Trophoblast cell (in vitro differentiated cells and primary cell): ENCODE measurements around the gene DSCAM.

Source experiments
- DNase-seq, 2 donors: peaks; one replicate each; pipeline ENCODE4 v3.0.0-alpha.2; 2016
- H2AFZ ChIP-seq: 2 replicates; pipeline ENCODE4 v1.6.1; 2013; ENCODE audit warnings: low read length, moderate library complexity, mild to moderate bottlenecking; ENCODE audit not compliant: insufficient read depth, poor library complexity
- H2AK5ac ChIP-seq: 2 replicates; pipeline ENCODE4 v1.6.1; 2013; ENCODE audit warnings: mild to moderate bottlenecking, low read length
- H2BK120ac ChIP-seq: 2 replicates; pipeline ENCODE4 v1.6.1; 2013; ENCODE audit warnings: low read length, mild to moderate bottlenecking, moderate library complexity; ENCODE audit not compliant: insufficient read depth, poor library complexity
- H2BK12ac ChIP-seq: 2 replicates; pipeline ENCODE4 v1.6.1; 2013; ENCODE audit warnings: mild to moderate bottlenecking, low read length, moderate library complexity
- H2BK5ac ChIP-seq: 2 replicates; pipeline ENCODE4 v1.6.1; 2013; ENCODE audit warnings: low read length, low read depth, moderate library complexity, mild to moderate bottlenecking; ENCODE audit not compliant: poor library complexity
- H3K14ac ChIP-seq: 2 replicates; pipeline ENCODE4 v1.6.1; 2013; ENCODE audit warnings: mild to moderate bottlenecking, low read length
- H3K18ac ChIP-seq: 2 replicates; pipeline ENCODE4 v1.6.1; 2013; ENCODE audit warnings: mild to moderate bottlenecking, low read length
- H3K23ac ChIP-seq: 2 replicates; pipeline ENCODE4 v1.6.1; 2013; ENCODE audit warnings: low read length
- H3K27ac ChIP-seq: 2 replicates; pipeline ENCODE4 v1.5.1; 2013; ENCODE audit warnings: low read depth, mild to moderate bottlenecking, inconsistent platforms, low read length, moderate library complexity
- H3K27me3 ChIP-seq: 2 replicates; pipeline ENCODE4 v1.6.1; 2013; ENCODE audit warnings: inconsistent platforms, mild to moderate bottlenecking, low read length, moderate library complexity; ENCODE audit not compliant: insufficient read depth
- H3K36me3 ChIP-seq, 2 experiments: 1 replicate in 1 of 2; 2 replicates in 1 of 2; pipeline ENCODE4 v1.6.1; 2013; ENCODE audit warnings: low read length in 2 of 2, mild to moderate bottlenecking in 2 of 2, moderate library complexity in 1 of 2; ENCODE audit not compliant: insufficient read depth in 2 of 2, control insufficient read depth in 1 of 2
- H3K4ac ChIP-seq: 2 replicates; pipeline ENCODE4 v1.6.1; 2013; ENCODE audit warnings: low read depth, mild to moderate bottlenecking, low read length, moderate library complexity
- H3K4me1 ChIP-seq, 2 experiments: 1 replicate in 1 of 2; 2 replicates in 1 of 2; pipeline ENCODE4 v1.6.1; 2013; ENCODE audit warnings: low read length in 2 of 2, mild to moderate bottlenecking in 2 of 2, moderate library complexity in 1 of 2; ENCODE audit not compliant: insufficient read depth in 2 of 2, control insufficient read depth in 1 of 2
- H3K4me2 ChIP-seq: 2 replicates; pipeline ENCODE4 v1.6.1; 2013; ENCODE audit warnings: inconsistent platforms, mild to moderate bottlenecking, low read length, moderate library complexity
- H3K4me3 ChIP-seq: 2 replicates; pipeline ENCODE4 v1.5.1; 2013; ENCODE audit warnings: mild to moderate bottlenecking, low read depth, low read length, inconsistent platforms
- H3K79me1 ChIP-seq: one replicate; pipeline ENCODE4 v1.6.1; 2013; ENCODE audit warnings: low read length
- H3K79me2 ChIP-seq: 2 replicates; pipeline ENCODE4 v1.6.1; 2013; ENCODE audit warnings: low read length, mild to moderate bottlenecking; ENCODE audit not compliant: control insufficient read depth, insufficient read depth, poor library complexity
- H3K9ac ChIP-seq: 2 replicates; pipeline ENCODE4 v1.6.1; 2013; ENCODE audit warnings: mild to moderate bottlenecking, low read length
- H3K9me3 ChIP-seq: 2 replicates; pipeline ENCODE4 v1.6.1; 2013; ENCODE audit warnings: low read depth, mild to moderate bottlenecking, control low read depth, inconsistent platforms, low read length; ENCODE audit not compliant: insufficient read depth
- H4K12ac ChIP-seq: 2 replicates; pipeline ENCODE4 v1.6.1; 2013; ENCODE audit warnings: low read depth, mild to moderate bottlenecking, low read length, moderate library complexity
- H4K8ac ChIP-seq: 2 replicates; pipeline ENCODE4 v1.6.1; 2013; ENCODE audit warnings: low read depth, mild to moderate bottlenecking, low read length, moderate library complexity
- H4K91ac ChIP-seq: one replicate; pipeline ENCODE4 v1.6.1; 2013; ENCODE audit warnings: low read depth, mild to moderate bottlenecking, low read length, moderate library complexity
- WGBS: extraction: QIAGEN DNeasy Blood & Tissue Kit; methylation state at CpG from one replicate; pipeline ENCODE4 v1.1.7; 2013; ENCODE audit warnings: missing lambda C conversion rate; ENCODE audit not compliant: insufficient read length, insufficient coverage; ENCODE audit errors: extremely low coverage; 5-methylcytosine and 5-hydroxymethylcytosine counted together

Gene DSCAM

DNA sequence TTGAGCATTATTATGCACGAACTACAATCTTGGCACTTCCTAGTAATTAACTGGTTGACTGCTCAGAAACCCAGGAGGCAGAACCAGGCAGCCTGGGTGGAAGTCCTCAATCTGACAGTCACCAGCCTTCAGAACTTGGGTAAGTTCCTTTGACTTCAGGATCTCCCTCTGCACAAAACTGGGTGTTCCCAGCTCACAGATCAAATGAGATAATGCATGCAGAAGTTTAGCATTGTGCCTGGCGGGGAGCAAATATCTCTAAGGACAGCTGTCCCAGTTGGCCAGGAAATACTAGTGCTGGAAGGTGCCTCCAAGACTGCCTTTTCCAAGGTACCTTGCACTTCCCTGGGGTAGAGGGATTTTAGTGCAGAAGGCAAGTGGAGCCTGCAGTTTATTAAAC is 684.9 kb downstream of the DSCAM start:
- peaks cover 2% of the 10 kb centered on the region for H3K9me3 ChIP-seq
- H3K4me3 ChIP-seq: no peak overlapping the region
- no peak overlapping the region for H3K4ac ChIP-seq
- H4K91ac ChIP-seq: no peak overlapping the region
- no peak overlapping the region for H3K23ac ChIP-seq
- H3K18ac ChIP-seq: no peak overlapping the region
- H2BK5ac ChIP-seq: no peak overlapping the region
- no peaks in the 10 kb centered on the region for H3K79me2 ChIP-seq
- no peaks in the 10 kb centered on the region for H3K4me1 ChIP-seq
- no peak overlapping the region for H3K9ac ChIP-seq
- no peak overlapping the region for H2AK5ac ChIP-seq
- no peak overlapping the region for H2BK120ac ChIP-seq
- H3K36me3 ChIP-seq: no peaks in the 10 kb centered on the region
- H3K14ac ChIP-seq: no peak overlapping the region
- no peak overlapping the region for H2BK12ac ChIP-seq
- H3K4me2 ChIP-seq: no peak overlapping the region
- DNase-seq: no peak
- peak overlapping the region; percentile 38 for H4K12ac ChIP-seq
- H4K8ac ChIP-seq: no peak overlapping the region
- WGBS: no CpG with 5 or more reads among the region's 2 CpGs
- H3K27ac ChIP-seq: no peak overlapping the region
- H3K27me3 ChIP-seq: no peaks in the 10 kb centered on the region
- H3K79me1 ChIP-seq: no peaks in the 10 kb centered on the region
- no peak overlapping the region for H2AFZ ChIP-seq

DNA sequence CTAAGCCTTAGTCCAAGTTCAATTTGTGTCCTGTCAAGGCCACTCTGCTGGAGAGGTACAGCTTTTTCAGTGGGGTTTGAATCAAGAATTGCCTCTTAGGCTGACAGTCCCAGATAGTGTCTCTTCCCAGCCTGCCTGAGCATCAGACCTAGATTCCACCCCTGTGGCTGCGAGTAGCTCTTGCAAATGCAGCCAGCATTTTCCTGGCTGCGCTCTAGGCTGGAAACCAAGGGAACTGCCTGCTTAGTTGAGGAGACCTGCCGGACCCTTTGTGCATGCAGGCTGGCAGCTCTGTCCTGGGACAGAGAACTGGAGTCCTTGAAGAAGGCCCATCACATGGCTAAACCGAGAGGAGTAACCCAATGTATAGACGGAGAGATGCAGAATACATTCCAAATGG is 686.0 kb downstream of the DSCAM start:
- H3K36me3 ChIP-seq: no peaks in the 10 kb centered on the region
- no peak overlapping the region for H3K4me3 ChIP-seq
- no peak overlapping the region for H3K23ac ChIP-seq
- H3K9me3 ChIP-seq: peaks cover 2% of the 10 kb centered on the region
- no peak overlapping the region for H4K8ac ChIP-seq
- H3K79me2 ChIP-seq: no peaks in the 10 kb centered on the region
- no peak overlapping the region for H3K14ac ChIP-seq
- H3K4me1 ChIP-seq: no peaks in the 10 kb centered on the region
- no peaks in the 10 kb centered on the region for H3K79me1 ChIP-seq
- H3K27me3 ChIP-seq: no peaks in the 10 kb centered on the region
- H3K4ac ChIP-seq: no peak overlapping the region
- H2BK12ac ChIP-seq: no peak overlapping the region
- H3K18ac ChIP-seq: no peak overlapping the region
- no peak overlapping the region for H4K12ac ChIP-seq
- H3K27ac ChIP-seq: no peak overlapping the region
- no peak overlapping the region for H3K9ac ChIP-seq
- no peak overlapping the region for H2AK5ac ChIP-seq
- H2BK120ac ChIP-seq: no peak overlapping the region
- DNase-seq: no peak
- no peak overlapping the region for H2AFZ ChIP-seq
- no CpG with 5 or more reads among the region's 5 CpGs for WGBS
- H2BK5ac ChIP-seq: no peak overlapping the region
- H4K91ac ChIP-seq: no peak overlapping the region
- H3K4me2 ChIP-seq: no peak overlapping the region

DNA sequence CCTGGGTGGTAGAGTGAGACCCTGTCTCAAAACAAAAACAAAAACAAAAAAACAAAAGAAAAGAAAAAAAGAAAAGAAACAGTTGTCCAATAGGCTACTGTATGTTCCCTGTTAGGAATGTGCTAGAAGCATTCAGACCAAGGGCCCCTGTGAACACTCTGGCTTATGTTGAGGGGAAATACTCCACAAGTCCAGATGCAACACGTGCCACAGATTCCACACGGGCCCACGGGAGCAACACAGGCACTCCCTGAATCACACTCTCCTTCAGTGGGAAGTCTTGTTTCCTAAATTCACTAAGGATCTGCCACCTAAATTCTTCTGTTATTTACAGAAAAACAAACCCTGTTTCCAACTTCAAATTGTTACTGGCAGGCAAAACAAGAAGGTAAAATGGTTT is 688.6 kb downstream of the DSCAM start:
- Histone ChIP-seq H3K79me2 (no peaks in the 10 kb centered on the region), H2BK5ac (no peak overlapping the region), H2BK12ac (no peak overlapping the region), H3K36me3 (no peaks in the 10 kb centered on the region), H4K8ac (no peak overlapping the region), H3K18ac (no peak overlapping the region), H2AFZ (no peak overlapping the region), H3K27me3 (no peaks in the 10 kb centered on the region), H2BK120ac (no peak overlapping the region), H3K23ac (no peak overlapping the region), H3K9ac (no peak overlapping the region), H3K14ac (no peak overlapping the region), H3K27ac (no peak overlapping the region), H4K91ac (no peak overlapping the region), H3K79me1 (no peaks in the 10 kb centered on the region), H2AK5ac (no peak overlapping the region), H3K9me3 (peaks cover 4% of the 10 kb centered on the region), H3K4me3 (no peak overlapping the region), H3K4ac (no peak overlapping the region), H4K12ac (no peak overlapping the region), H3K4me2 (no peak overlapping the region), H3K4me1 (no peaks in the 10 kb centered on the region)
- no CpG with 5 or more reads among the region's 3 CpGs for WGBS
- peak in 1 of 2 donors; percentile 16 for DNase-seq

DNA sequence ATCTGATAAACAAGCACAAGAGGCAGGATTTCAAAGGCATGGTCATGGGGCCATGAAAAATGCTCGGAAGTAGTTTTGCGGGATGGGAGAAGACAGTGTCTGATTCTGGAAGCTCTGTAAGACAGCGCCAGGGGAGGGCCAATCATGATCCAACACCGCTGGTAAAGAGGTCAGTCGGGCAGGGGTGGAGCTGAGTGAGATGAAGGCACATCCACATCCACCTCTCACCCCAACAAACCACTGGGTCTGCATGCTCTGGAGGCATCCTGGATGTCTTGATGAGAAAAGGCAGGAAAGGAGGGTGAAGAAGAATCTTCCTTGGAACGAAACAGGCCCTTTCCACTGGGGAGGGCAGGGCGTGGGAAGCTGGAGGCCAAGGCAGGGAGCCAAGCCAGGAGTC is 691.4 kb downstream of the DSCAM start:
- Histone ChIP-seq H2BK120ac (no peak overlapping the region), H4K91ac (no peak overlapping the region), H3K27ac (no peak overlapping the region), H3K79me2 (no peaks in the 10 kb centered on the region), H3K23ac (no peak overlapping the region), H4K12ac (no peak overlapping the region), H4K8ac (no peak overlapping the region), H3K9ac (no peak overlapping the region), H2BK12ac (no peak overlapping the region), H2AFZ (no peak overlapping the region), H3K4ac (no peak overlapping the region), H3K4me2 (no peak overlapping the region), H3K9me3 (peaks cover 6% of the 10 kb centered on the region), H3K79me1 (no peaks in the 10 kb centered on the region), H3K18ac (no peak overlapping the region), H2AK5ac (no peak overlapping the region), H2BK5ac (no peak overlapping the region), H3K36me3 (no peaks in the 10 kb centered on the region), H3K14ac (no peak overlapping the region), H3K27me3 (no peaks in the 10 kb centered on the region), H3K4me3 (no peak overlapping the region), H3K4me1 (no peaks in the 10 kb centered on the region)
- DNase-seq: no peak
- no CpG with 5 or more reads among the region's 7 CpGs for WGBS
